GM19023 (cell line): ENCODE results near the gene ASPA.

ENCODE experiments used
- ATAC-seq: cut with Tn5 transposase; IDR thresholded peaks from one replicate; pipeline ENCODE4 v1.9.1; 2021; ENCODE audit warnings: mild to moderate bottlenecking, moderate library complexity; ENCODE audit not compliant: unreplicated experiment

The ASPA gene

GRCh38 chr17:3532859-3533142 is 57.0 kb downstream of the ASPA start:
- no peak for ATAC-seq

- ATAC-seq: no peak
Measured at GRCh38 chr17:3533752-3534151, 58.0 kb downstream of the ASPA start.

GRCh38 chr17:3534881-3535252 is 59.1 kb downstream of the ASPA start:
- no peak for ATAC-seq

- ATAC-seq: no peak
Measured at GRCh38 chr17:3535253-3535995, 59.6 kb downstream of the ASPA start.

GRCh38 chr17:3536716-3537115 is 60.9 kb downstream of the ASPA start:
- no peak for ATAC-seq

- ATAC-seq: no peak
Measured at GRCh38 chr17:3539881-3540540, 64.2 kb downstream of the ASPA start.

- no peak for ATAC-seq
Measured at GRCh38 chr17:3542410-3543088, 66.8 kb downstream of the ASPA start.

- ATAC-seq: no peak
Measured at GRCh38 chr17:3543453-3543852, 67.7 kb downstream of the ASPA start.

- ATAC-seq: no peak
Measured at GRCh38 chr17:3544365-3544764, 68.6 kb downstream of the ASPA start.

GRCh38 chr17:3545151-3545550 is 69.4 kb downstream of the ASPA start:
- ATAC-seq: no peak

GRCh38 chr17:3546521-3546920 is 70.7 kb downstream of the ASPA start:
- ATAC-seq: no peak

- no peak for ATAC-seq
Measured at GRCh38 chr17:3546997-3547396, 71.2 kb downstream of the ASPA start.

GRCh38 chr17:3547628-3548027 is 71.8 kb downstream of the ASPA start:
- ATAC-seq: no peak

- ATAC-seq: no peak
Measured at GRCh38 chr17:3549610-3550162, 73.9 kb downstream of the ASPA start.

- no peak for ATAC-seq
Measured at GRCh38 chr17:3551189-3551588, 75.4 kb downstream of the ASPA start.

- no peak for ATAC-seq
Measured at GRCh38 chr17:3552916-3553315, 77.1 kb downstream of the ASPA start.
